Measurements from ENCODE around the gene GP2.

GRCh38 chr16:20307240-20307671 lies 20.1 kb downstream of the GP2 start:
- TF ChIP-seq CTCF (IDR thresholded peaks at IDR 0.05 in 4 of 5, conservative IDR thresholded peaks at IDR 0.05 in 1 of 5) (no peak), POLR2A (IDR thresholded peaks at IDR 0.05) (no peak)

Measured in gastrocnemius medialis (tissue), 4 donors.